Tibial nerve (tissue), 4 donors: ENCODE measurements around the gene PDGFA. TPM values are rescaled to one million over a fixed set of nuclear protein-coding genes. Genes with fewer than 3 reads are reported as not detected.
A peak's percentile ranks its signal among the peaks of the same experiment; 100 is the strongest.

Experiments
- DNase-seq, 2 donors: peaks; one replicate each; pipeline ENCODE4 v3.0.0-alpha.2; 2019; ENCODE audit warnings: low spot score in 2 of 2
- H3K27ac ChIP-seq, 4 donors: fragments of 200-600 bp; sonication (generic) in 3 of 4; one replicate each; pipeline ENCODE4 v1.5.1; 2017 to 2019; ENCODE audit warnings: mild to moderate bottlenecking in 1 of 4
- H3K27me3 ChIP-seq, 2 donors: fragments of 200-600 bp; sonication (generic) in 1 of 2; one replicate each; pipeline versions ENCODE4 v1.5.1 to v1.6.0; 2017 to 2019
- H3K36me3 ChIP-seq, 3 donors: fragments of 200-600 bp; sonication (generic); one replicate each; pipeline ENCODE4 v1.5.1; 2018 to 2019
- H3K4me1 ChIP-seq, 4 donors: fragments of 200-600 bp; sonication (generic) in 3 of 4; one replicate each; pipeline ENCODE4 v1.5.1; 2017 to 2019
- H3K4me3 ChIP-seq, 4 donors: fragments of 200-600 bp; sonication (generic) in 3 of 4; one replicate each; pipeline ENCODE4 v1.5.1; 2017 to 2019; ENCODE audit warnings: mild to moderate bottlenecking in 1 of 4, moderate library complexity in 1 of 4
- H3K9me3 ChIP-seq, 4 donors: fragments of 200-600 bp; sonication (generic) in 3 of 4; one replicate each; pipeline ENCODE4 v1.5.1; 2017 to 2019
- EP300 ChIP-seq, 2 donors: sonication (generic); formaldehyde crosslinking; IDR thresholded peaks; one replicate each; pipeline ENCODE4 v1.6.1; 2017; ENCODE audit warnings: antibody characterized with exemption in 2 of 2, mild to moderate bottlenecking in 1 of 2
- POLR2A ChIP-seq, 2 donors: fragments of 450-650 bp; IDR thresholded peaks; one replicate each; pipeline ENCODE4 v1.6.1; 2017; ENCODE audit warnings: antibody characterized with exemption in 2 of 2, mild to moderate bottlenecking in 2 of 2, moderate library complexity in 2 of 2
- WGBS, 2 donors: methylation state at CpG; one replicate each; pipeline ENCODE4 v1.1.5; 2018; 5-methylcytosine and 5-hydroxymethylcytosine counted together
- total RNA-seq, 4 donors: library from RNA; depleted of rRNA; stranded (reverse); fragments of >200 nt; gene quantifications; one replicate each; pipeline ENCODE4 v1.1.0, GENCODE V29; 2016
- TF ChIP-seq, protein P1 (sequence below), 5 experiments: fragments of 200-600 bp in 3 of 5; fragments of 450-650 bp in 2 of 5; sonication (generic) in 3 of 5; IDR thresholded peaks; one replicate each; pipeline ENCODE4 v1.5.1; 2016 to 2019; ENCODE audit warnings: antibody characterized with exemption in 5 of 5, mild to moderate bottlenecking in 3 of 5, moderate library complexity in 2 of 5

The PDGFA gene
- total RNA-seq, 4 donors from 2014 or later, result 33.4 to 84.1 (median 40.6) TPM

DNA sequence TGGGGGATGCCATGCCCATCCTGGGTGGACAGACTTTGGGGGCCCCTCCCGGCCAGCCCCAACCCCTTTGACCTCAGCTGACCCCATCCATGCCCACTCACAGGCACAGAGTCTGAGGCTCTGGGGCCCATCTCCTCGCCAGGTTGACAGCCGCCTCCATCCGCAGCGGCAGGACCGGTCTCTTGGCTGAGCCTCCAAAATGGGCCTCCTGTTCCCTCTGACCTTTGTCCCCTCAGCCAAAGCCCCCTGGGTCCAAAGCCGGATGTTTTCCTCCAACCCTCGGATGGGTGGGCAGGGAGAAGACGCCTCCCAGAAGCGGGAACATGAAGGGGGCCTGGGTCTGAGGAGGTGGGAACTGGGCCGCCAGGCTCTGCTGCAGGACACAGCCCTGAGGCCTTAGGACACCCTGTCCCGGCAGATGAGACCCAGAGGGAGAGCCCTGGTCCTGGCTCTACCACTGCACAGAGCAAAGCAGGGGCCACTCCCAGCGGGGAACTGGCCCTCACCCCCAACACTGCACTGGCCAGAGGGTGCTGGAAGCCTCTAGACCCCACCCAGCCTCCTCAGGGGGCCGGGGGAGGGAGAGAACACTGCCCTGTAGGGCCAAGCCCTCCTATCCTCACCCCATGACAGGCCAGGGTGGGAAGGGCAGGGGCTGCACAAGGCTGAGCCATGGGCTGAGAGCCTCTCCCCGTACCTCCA, 12.6 kb downstream of the PDGFA start:
- WGBS, 2 donors, result 79 to 81% methylated on average over 12 to 14 of the region's 15 CpGs
- DNase-seq, result no peak
- peaks cover 0 to 21% (median 18%) of the 10 kb centered on the region in 4 donors for H3K4me1 ChIP-seq

GRCh38 chr7:506391-506831, 13.2 kb downstream of the PDGFA start:
- no peak for DNase-seq
- no peaks in the 10 kb centered on the region for H3K9me3 ChIP-seq
- H3K36me3 ChIP-seq, result peaks cover 0 to 56% (median 0%) of the 10 kb centered on the region in 3 donors
- H3K4me3 ChIP-seq, result no peak overlapping the region
- TF ChIP-seq POLR2A (IDR thresholded peaks at IDR 0.05) (no peak), EP300 (IDR thresholded peaks at IDR 0.05) (no peak)
- TF ChIP-seq, protein P1, sequence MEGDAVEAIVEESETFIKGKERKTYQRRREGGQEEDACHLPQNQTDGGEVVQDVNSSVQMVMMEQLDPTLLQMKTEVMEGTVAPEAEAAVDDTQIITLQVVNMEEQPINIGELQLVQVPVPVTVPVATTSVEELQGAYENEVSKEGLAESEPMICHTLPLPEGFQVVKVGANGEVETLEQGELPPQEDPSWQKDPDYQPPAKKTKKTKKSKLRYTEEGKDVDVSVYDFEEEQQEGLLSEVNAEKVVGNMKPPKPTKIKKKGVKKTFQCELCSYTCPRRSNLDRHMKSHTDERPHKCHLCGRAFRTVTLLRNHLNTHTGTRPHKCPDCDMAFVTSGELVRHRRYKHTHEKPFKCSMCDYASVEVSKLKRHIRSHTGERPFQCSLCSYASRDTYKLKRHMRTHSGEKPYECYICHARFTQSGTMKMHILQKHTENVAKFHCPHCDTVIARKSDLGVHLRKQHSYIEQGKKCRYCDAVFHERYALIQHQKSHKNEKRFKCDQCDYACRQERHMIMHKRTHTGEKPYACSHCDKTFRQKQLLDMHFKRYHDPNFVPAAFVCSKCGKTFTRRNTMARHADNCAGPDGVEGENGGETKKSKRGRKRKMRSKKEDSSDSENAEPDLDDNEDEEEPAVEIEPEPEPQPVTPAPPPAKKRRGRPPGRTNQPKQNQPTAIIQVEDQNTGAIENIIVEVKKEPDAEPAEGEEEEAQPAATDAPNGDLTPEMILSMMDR (IDR thresholded peaks at IDR 0.05), result no peak
- no peak overlapping the region for H3K27ac ChIP-seq
- no peaks in the 10 kb centered on the region for H3K27me3 ChIP-seq
- 91% methylated on average over 11 of the region's 11 CpGs for WGBS, 2 donors
- peaks cover 0 to 21% (median 18%) of the 10 kb centered on the region in 4 donors for H3K4me1 ChIP-seq

More for the DNA sequence above, 12.6 kb downstream of the PDGFA start:
- H3K27me3 ChIP-seq, result no peaks in the 10 kb centered on the region
- H3K4me3 ChIP-seq, result no peak overlapping the region
- TF ChIP-seq, protein P1 (IDR thresholded peaks at IDR 0.05), result no peak
- TF ChIP-seq EP300 (IDR thresholded peaks at IDR 0.05) (no peak), POLR2A (IDR thresholded peaks at IDR 0.05) (no peak)
- peaks cover 0 to 56% (median 0%) of the 10 kb centered on the region in 3 donors for H3K36me3 ChIP-seq
- H3K27ac ChIP-seq, result no peak overlapping the region
- no peaks in the 10 kb centered on the region for H3K9me3 ChIP-seq

GRCh38 chr7:505171-505570, 14.5 kb downstream of the PDGFA start:
- no peak for DNase-seq
- WGBS, 2 donors, result 88 to 90% methylated on average over 16 of the region's 16 CpGs
- Histone ChIP-seq H3K27ac (peak overlapping the region in 3 of 4 donors; percentile 65 to 75 (median 66)), H3K4me3 (no peak overlapping the region), H3K9me3 (no peaks in the 10 kb centered on the region), H3K36me3 (peaks cover 0 to 63% (median 0%) of the 10 kb centered on the region in 3 donors), H3K27me3 (no peaks in the 10 kb centered on the region), H3K4me1 (peaks cover 0 to 21% (median 18%) of the 10 kb centered on the region in 4 donors)
- no peak for TF ChIP-seq POLR2A (IDR thresholded peaks at IDR 0.05)
- TF ChIP-seq, protein P1 (IDR thresholded peaks at IDR 0.05), result no peak
- no peak for TF ChIP-seq EP300 (IDR thresholded peaks at IDR 0.05)

- no peaks in the 10 kb centered on the region for H3K9me3 ChIP-seq
- no peak overlapping the region for H3K4me3 ChIP-seq
- peak overlapping the region; percentile 13 to 75 (median 66) for H3K27ac ChIP-seq
- peaks cover 0 to 21% (median 18%) of the 10 kb centered on the region in 4 donors for H3K4me1 ChIP-seq
- H3K27me3 ChIP-seq, result no peaks in the 10 kb centered on the region
- H3K36me3 ChIP-seq, result peaks cover 0 to 63% (median 0%) of the 10 kb centered on the region in 3 donors
- TF ChIP-seq POLR2A (IDR thresholded peaks at IDR 0.05) (no peak), EP300 (IDR thresholded peaks at IDR 0.05) (no peak)
- TF ChIP-seq, protein P1 (IDR thresholded peaks at IDR 0.05), result no peak
- 77 to 84% methylated on average over 21 to 31 of the region's 34 CpGs for WGBS, 2 donors
- DNase-seq, result no peak
Observed at GRCh38 chr7:504221-505111, 15.2 kb downstream of the PDGFA start.
